Measurements from ENCODE around the gene NR2E3.

The NR2E3 gene

GRCh38 chr15:71788646-71789579 is 21.4 kb upstream of the NR2E3 start:
- no peak for TF ChIP-seq CTCF (IDR thresholded peaks at IDR 0.05; ENCODE audit: low read depth, low read length)
- no peaks in the 10 kb centered on the region; the same call in 1 of the 2 replicates for H3K27me3 ChIP-seq
- no peaks in the 10 kb centered on the region for H3K9me3 ChIP-seq
- H3K4me3 ChIP-seq (ENCODE audit: low read depth, low read length), result no peak overlapping the region
- H3K4me1 ChIP-seq, result no peaks in the 10 kb centered on the region
- H3K36me3 ChIP-seq, result no peaks in the 10 kb centered on the region
- DNase-seq, result no peak

- H3K27me3 ChIP-seq, result no peaks in the 10 kb centered on the region; the same call in 1 of the 2 replicates
- H3K4me3 ChIP-seq (ENCODE audit: low read depth, low read length), result no peak overlapping the region
- no peaks in the 10 kb centered on the region for H3K4me1 ChIP-seq
- no peaks in the 10 kb centered on the region for H3K36me3 ChIP-seq
- no peak for DNase-seq
- no peaks in the 10 kb centered on the region for H3K9me3 ChIP-seq
- no peak for TF ChIP-seq CTCF (IDR thresholded peaks at IDR 0.05; ENCODE audit: low read depth, low read length)
Measured at GRCh38 chr15:71789616-71790015, 20.7 kb upstream of the NR2E3 start.

GRCh38 chr15:71790081-71790480 is 20.3 kb upstream of the NR2E3 start:
- Histone ChIP-seq H3K36me3 (no peaks in the 10 kb centered on the region), H3K27me3 (no peaks in the 10 kb centered on the region; the same call in 1 of the 2 replicates), H3K4me3 (ENCODE audit: low read depth, low read length) (no peak overlapping the region), H3K4me1 (no peaks in the 10 kb centered on the region), H3K9me3 (no peaks in the 10 kb centered on the region)
- no peak for TF ChIP-seq CTCF (IDR thresholded peaks at IDR 0.05; ENCODE audit: low read depth, low read length)
- DNase-seq, result no peak

- no peaks in the 10 kb centered on the region; the same call in 1 of the 2 replicates for H3K27me3 ChIP-seq
- H3K36me3 ChIP-seq, result no peaks in the 10 kb centered on the region
- DNase-seq, result no peak
- H3K4me1 ChIP-seq, result no peaks in the 10 kb centered on the region
- no peak overlapping the region for H3K4me3 ChIP-seq (ENCODE audit: low read depth, low read length)
- TF ChIP-seq CTCF (IDR thresholded peaks at IDR 0.05; ENCODE audit: low read depth, low read length), result no peak
- H3K9me3 ChIP-seq, result no peaks in the 10 kb centered on the region
Measured at GRCh38 chr15:71791975-71792374, 18.4 kb upstream of the NR2E3 start.

GRCh38 chr15:71792521-71792920 is 17.8 kb upstream of the NR2E3 start:
- TF ChIP-seq CTCF (IDR thresholded peaks at IDR 0.05; ENCODE audit: low read depth, low read length), result no peak
- H3K9me3 ChIP-seq, result no peaks in the 10 kb centered on the region
- no peaks in the 10 kb centered on the region for H3K36me3 ChIP-seq
- no peaks in the 10 kb centered on the region; the same call in 1 of the 2 replicates for H3K27me3 ChIP-seq
- no peaks in the 10 kb centered on the region for H3K4me1 ChIP-seq
- no peak for DNase-seq
- H3K4me3 ChIP-seq (ENCODE audit: low read depth, low read length), result no peak overlapping the region

GRCh38 chr15:71798641-71799040 is 11.7 kb upstream of the NR2E3 start:
- no peaks in the 10 kb centered on the region for H3K27me3 ChIP-seq
- no peak for DNase-seq
- H3K36me3 ChIP-seq, result no peaks in the 10 kb centered on the region
- no peak for TF ChIP-seq CTCF (IDR thresholded peaks at IDR 0.05; ENCODE audit: low read depth, low read length)
- H3K4me1 ChIP-seq, result no peaks in the 10 kb centered on the region
- H3K9me3 ChIP-seq, result no peaks in the 10 kb centered on the region
- no peak overlapping the region for H3K4me3 ChIP-seq (ENCODE audit: low read depth, low read length)
